GM21390 (cell line): ENCODE results near the gene STX1B.
"Not testable (repeated sequence)": the region's sequence is repeated elsewhere in the genome, so short reads cannot be mapped to it uniquely, and the experiment has no call there.

ENCODE experiments used
- ATAC-seq: cut with Tn5 transposase; IDR thresholded peaks from one replicate; pipeline ENCODE4 v1.9.1; 2021; ENCODE audit not compliant: unreplicated experiment

Gene STX1B

GRCh38 chr16:30953511-30954124 lies 56.8 kb downstream of the STX1B start:
- no peak for ATAC-seq

GRCh38 chr16:30953111-30953510 lies 57.3 kb downstream of the STX1B start:
- no peak for ATAC-seq

DNA sequence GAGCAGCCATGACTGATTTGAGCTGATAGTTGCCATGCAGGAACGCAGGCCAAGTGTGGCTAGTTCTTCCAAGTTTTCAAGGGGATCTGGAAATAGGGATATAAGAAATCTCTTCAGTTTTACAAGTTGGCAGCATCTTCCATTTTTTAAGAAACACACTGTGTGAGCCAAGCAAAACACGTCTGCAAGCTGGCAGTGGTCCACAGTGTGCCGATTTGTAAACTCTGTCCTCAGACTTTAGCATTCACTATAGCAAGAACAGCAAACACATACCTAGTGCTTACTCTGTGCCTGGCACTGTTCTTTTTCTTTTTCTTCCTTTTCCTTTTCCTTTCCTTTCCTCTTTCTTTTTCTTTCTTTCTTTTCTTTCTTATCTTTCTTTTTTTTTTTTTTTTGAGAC lies 58.7 kb downstream of the STX1B start:
- ATAC-seq = no peak

GRCh38 chr16:30951193-30951592 lies 59.2 kb downstream of the STX1B start:
- ATAC-seq = no peak

DNA sequence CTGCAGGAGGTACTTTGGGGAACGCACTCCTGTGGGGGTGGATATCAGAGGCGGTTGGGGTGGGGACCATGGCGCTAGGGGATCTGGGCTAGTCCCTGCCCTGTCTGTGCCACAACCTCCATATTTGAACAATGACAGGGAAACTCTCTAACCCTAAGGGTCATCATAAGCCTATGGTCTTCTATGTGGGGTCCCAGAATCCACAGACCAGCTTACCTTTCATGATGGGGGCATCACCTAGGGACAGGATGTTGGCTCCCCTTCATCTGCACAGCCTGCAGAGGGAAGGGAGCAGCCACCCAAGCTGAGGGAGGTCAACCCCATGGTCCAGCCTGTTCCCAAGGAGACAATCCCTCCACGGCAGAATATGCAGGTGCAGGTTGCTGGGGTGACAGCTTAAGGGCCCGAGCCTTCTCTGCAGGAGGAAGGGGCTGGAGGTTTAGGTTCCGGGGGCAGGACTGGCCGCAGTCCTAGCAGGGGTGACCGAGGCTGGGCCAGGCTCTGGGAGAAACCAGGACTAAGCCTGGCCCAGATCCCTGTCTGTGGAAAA lies 59.8 kb downstream of the STX1B start:
- no peak for ATAC-seq

DNA sequence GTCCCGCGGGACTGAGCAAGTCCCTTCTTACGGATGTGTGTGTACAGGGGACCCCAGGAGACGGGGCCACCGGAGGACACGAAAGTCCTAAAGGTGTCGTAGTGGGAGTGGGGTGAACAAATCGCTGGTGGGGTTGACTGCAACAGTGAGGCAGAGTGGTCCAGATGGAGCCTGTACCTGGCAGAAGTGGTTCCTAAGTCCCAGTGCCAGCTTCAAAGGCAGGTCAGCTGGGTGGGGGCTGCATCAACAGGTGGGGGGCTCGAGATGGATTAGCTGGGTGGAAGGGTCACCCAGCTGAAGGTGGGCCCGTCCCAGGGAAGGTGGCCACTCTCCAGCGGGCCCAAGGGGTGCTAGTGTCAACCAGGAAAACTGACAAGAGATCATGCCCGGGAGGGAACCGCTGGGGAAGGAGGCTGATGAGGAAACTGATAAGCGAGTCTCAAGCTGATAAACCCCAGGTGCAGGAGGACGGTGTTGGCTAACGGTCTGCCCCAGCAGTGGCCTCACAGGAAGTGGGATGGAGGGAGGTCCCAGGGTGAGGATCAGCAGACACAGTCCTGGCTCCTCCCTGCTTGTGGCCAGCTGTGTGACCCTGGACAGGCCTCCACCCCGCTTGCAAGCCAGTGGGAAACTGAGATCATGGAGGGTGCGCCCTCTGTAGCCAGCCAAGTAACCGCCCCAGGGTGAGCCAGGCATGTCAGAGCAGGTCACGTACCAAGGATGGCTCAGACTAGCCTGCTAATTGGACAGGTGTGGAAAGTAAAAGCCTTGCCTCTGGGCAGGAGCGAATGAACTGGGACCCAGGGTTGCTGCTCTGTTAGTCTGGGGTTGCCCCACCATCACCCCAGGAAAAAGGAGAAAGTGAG lies 60.6 kb downstream of the STX1B start:
- ATAC-seq = peak; percentile 59

DNA sequence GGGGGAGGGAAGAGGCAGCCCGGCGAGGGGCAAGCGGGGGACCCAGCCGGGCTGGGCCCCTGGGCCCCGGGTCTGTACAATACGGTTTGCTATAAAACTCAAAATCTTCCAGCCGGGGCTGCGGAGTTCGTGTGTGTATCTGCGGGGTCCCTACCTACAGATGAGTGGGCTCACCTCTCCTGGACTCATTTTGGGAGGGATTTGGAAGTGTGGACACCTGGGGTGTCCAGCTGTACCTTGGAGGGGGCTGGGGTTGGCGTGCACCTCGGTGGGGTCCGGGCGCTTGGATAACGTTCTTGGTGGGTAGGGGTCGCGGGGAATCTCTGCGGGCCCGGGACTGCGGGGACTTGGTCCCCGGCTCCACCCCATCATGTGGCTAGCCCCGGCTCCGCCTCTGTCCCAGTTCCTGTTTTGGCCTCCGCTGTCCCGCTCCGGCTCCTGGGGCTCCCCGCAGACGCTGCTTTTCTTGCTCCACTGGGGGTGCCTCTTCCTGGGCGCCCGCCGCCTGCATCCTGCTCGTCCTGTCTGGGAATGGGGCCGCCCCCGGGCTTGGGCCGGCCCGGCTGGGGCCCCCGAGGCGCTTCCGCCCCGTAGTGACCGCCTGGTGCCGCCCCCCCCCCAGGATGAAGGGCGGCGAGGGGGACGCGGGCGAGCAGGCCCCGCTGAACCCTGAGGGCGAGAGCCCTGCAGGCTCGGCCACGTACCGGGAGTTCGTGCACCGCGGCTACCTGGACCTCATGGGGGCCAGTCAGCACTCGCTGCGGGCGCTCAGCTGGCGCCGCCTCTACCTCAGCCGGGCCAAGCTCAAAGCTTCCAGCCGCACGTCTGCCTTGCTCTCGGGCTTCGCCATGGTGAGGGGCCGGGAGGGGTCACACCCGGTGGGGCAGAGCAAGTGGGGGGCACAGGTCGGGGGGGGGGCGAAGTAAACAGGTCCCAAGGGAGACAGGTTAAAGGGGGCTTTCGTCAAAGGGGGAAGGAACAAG lies 61.5 kb downstream of the STX1B start, which contains the start of gene ORAI3:
ORAI3 (plus strand) TSS at position 402 of the 983 bp plus-strand sequence; CDS start at position 624, 222 bp downstream.
- peak; percentile 52 for ATAC-seq

DNA sequence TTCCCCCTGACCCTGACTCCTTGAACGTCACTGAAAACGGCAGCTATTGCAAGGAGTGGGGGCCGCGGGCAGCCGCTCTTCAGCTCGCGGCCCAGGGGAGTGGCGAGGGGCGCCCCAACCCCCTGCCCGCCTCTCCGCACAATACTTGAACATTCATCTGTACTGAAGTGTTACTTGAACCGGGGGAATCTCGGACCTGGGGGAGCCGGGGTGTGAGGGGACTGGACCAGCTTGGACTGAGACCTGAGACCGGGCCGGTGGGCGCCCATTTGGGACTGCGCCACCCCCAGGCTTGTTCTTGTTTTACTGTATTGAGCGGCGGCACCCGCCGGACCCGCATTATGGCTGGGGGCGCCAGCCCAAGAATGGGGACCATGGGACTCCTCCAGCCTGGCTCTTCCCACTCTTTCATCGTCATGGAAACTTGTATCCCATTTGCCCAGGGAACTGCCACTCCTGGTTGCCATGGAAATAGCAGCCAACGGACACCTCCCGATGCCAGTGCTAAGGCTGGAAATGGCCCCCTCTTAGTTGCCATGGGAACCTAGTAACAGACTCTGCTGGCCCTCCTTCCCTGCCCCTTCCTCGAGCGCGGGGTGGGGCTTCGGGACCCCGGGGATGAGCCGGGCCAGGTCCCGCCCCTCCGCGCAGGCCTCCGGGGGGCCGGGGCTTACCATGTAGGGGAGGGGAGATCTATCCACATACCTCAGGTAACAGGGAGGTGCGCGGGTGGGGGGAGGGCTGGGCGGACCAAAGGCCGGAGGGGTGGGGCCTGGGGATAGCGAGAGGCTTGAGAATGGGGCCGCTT lies 62.4 kb downstream of the STX1B start:
- no peak for ATAC-seq

DNA sequence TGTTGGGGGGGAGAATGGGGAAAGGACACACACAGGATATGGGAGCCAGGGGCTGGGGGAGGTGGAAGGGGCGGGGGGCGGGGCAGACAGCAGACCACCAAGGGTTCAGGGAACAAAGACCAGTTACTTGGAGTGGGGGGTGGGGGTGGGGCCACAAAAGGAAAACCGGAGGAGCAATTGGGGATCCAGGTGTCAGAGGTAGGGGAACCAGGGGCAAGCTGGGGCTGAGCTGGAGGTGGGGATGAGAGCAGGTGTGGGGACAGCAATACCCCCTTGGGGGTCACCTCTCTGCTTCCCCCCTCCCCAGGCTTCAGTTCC lies 62.9 kb downstream of the STX1B start:
- no peak for ATAC-seq

DNA sequence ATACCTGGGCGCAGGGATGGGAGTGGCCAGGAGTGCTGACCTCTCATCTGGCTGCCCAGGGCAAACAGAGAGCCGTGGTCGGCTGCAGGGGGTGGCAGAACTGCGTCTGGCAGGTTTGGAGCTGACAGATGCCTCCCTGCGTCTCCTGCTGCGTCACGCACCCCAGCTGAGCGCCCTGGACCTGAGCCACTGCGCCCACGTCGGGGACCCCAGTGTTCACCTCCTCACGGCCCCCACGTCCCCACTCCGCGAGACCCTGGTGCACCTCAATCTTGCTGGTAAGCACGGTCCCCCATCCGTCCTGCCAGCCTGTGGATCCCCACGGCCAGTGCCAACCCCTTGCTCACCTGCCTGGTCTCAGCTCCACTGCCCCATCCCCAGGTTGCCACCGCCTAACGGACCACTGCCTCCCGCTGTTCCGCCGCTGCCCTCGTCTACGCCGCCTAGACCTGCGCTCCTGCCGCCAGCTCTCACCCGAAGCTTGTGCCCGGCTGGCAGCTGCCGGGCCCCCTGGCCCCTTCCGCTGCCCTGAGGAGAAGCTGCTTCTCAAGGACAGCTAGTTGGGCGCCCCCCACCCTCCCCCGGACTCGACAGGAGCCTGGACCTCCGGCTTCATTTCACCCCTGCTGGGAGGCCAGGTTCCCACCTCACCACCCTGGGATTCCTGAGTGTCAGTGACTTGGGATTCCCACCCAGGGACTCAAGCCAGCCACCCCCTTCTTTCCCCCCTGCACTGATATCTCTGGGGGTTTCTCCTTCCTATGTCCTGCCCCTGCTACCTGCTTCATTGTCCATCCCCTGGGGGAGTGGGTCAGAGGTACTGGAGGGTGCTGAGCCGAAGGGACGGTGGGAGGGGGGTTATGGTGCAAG lies 63.5 kb downstream of the STX1B start:
- ATAC-seq = no peak

- no peak for ATAC-seq
Measured at GRCh38 chr16:30944352-30944751, 66.1 kb downstream of the STX1B start.

DNA sequence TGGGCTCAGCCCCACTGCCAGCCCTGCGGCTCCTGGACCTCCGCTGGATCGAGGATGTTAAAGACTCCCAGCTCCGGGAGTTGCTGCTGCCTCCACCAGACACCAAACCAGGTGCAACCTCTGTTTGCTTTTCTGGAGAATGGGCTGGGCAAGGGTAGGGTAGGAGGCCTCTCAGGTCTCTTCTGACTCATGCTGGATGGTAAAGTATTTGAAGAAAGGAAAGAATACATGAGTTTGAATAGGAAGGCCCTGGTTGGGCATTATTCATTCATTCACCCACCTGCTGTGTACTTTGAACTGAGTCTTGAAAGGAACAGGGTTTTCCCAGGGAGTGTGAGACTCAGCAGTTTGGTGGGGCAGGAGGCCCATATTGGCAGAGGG lies 68.0 kb downstream of the STX1B start:
- ATAC-seq = no peak

GRCh38 chr16:30941600-30942425 lies 68.6 kb downstream of the STX1B start:
- ATAC-seq = peak; percentile 88

DNA sequence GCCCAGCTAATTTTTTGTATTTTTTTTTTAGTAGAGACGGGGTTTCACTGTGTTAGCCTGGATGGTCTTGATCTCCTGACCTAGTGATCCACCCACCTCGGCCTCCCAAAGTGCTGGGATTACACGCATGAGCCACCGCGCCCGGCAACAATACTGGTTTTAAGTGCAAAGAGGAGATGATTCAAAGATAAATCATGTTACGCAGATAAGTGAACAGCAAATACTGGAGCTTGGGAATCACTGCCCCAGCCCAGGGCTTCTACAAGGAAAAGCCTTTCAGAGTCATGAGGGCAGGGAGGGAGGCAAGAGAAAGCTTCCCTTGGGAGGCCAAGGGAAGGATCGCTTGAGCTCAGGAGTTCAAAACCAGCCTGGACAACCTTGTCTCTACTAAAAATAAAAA lies 70.9 kb downstream of the STX1B start:
- not testable (repeated sequence) for ATAC-seq
